Esophagus squamous epithelium (tissue), 4 donors: ENCODE measurements around the gene HBEGF.

Source experiments
- POLR2A ChIP-seq, 4 donors: fragments of 450-650 bp; IDR thresholded peaks; one replicate each; pipeline ENCODE4 v1.6.1; 2017; ENCODE audit warnings: antibody characterized with exemption in 4 of 4, mild to moderate bottlenecking in 4 of 4, moderate library complexity in 3 of 4
- TF ChIP-seq, protein P1 (sequence below), 6 experiments: fragments of 450-650 bp in 4 of 6; fragments of 200-600 bp in 2 of 6; sonication (generic) in 2 of 6; IDR thresholded peaks; one replicate each; pipeline ENCODE4 v1.5.1; 2016 to 2019; ENCODE audit warnings: antibody characterized with exemption in 6 of 6, mild to moderate bottlenecking in 4 of 6, moderate library complexity in 4 of 6

DNA sequence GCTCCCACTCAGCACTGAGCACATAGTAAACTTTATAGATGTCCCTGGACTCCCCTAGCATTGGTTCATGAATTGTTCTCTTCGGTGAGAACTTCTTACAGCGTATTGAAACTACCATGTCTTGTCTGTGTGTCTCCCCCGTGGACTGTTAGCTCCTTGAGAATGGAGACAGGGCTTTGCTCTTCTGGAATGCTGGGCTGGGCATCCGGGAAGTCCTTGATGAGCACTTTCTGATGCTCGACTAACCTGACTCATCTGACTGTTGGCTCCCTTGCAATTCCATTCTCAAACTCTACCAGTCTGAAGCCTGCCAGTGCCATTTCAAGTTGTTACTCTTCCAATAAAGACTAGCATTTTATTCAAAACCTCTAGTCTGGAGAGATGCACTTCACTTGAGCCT is 28.5 kb downstream of the HBEGF start:
- TF ChIP-seq, protein P1, sequence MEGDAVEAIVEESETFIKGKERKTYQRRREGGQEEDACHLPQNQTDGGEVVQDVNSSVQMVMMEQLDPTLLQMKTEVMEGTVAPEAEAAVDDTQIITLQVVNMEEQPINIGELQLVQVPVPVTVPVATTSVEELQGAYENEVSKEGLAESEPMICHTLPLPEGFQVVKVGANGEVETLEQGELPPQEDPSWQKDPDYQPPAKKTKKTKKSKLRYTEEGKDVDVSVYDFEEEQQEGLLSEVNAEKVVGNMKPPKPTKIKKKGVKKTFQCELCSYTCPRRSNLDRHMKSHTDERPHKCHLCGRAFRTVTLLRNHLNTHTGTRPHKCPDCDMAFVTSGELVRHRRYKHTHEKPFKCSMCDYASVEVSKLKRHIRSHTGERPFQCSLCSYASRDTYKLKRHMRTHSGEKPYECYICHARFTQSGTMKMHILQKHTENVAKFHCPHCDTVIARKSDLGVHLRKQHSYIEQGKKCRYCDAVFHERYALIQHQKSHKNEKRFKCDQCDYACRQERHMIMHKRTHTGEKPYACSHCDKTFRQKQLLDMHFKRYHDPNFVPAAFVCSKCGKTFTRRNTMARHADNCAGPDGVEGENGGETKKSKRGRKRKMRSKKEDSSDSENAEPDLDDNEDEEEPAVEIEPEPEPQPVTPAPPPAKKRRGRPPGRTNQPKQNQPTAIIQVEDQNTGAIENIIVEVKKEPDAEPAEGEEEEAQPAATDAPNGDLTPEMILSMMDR (IDR thresholded peaks at IDR 0.05), result peak in 1 of 6 experiments; percentile 18
- no peak for TF ChIP-seq POLR2A (IDR thresholded peaks at IDR 0.05)
